ENCODE results near the gene IL1R1.

Gene IL1R1

GRCh38 chr2:102180687-102180999 is 38.1 kb downstream of the IL1R1 start:
- DNase-seq: no peak
- TF ChIP-seq CTCF (IDR thresholded peaks at IDR 0.05): no peak
- H3K27ac Mint-ChIP-seq: no peak overlapping the region
- H3K9me3 Mint-ChIP-seq: no peaks in the 10 kb centered on the region
- H3K4me3 Mint-ChIP-seq: no peak overlapping the region
- no peaks in the 10 kb centered on the region for H3K36me3 Mint-ChIP-seq (ENCODE audit: low read depth)
- H3K4me1 Mint-ChIP-seq: peaks cover 39% of the 10 kb centered on the region
- peaks cover 9% of the 10 kb centered on the region for H3K27me3 Mint-ChIP-seq (ENCODE audit: low read depth, poor library complexity)

GRCh38 chr2:102181376-102181775 is 38.8 kb downstream of the IL1R1 start:
- TF ChIP-seq CTCF (IDR thresholded peaks at IDR 0.05): no peak
- no peak overlapping the region for H3K4me3 Mint-ChIP-seq
- H3K27me3 Mint-ChIP-seq (ENCODE audit: low read depth, poor library complexity): peaks cover 16% of the 10 kb centered on the region
- no peaks in the 10 kb centered on the region for H3K36me3 Mint-ChIP-seq (ENCODE audit: low read depth)
- peaks cover 1% of the 10 kb centered on the region for H3K9me3 Mint-ChIP-seq
- peaks cover 39% of the 10 kb centered on the region for H3K4me1 Mint-ChIP-seq
- DNase-seq: no peak
- H3K27ac Mint-ChIP-seq: no peak overlapping the region

GRCh38 chr2:102181919-102182635 is 39.5 kb downstream of the IL1R1 start:
- no peaks in the 10 kb centered on the region for H3K36me3 Mint-ChIP-seq (ENCODE audit: low read depth)
- DNase-seq: no peak
- H3K27ac Mint-ChIP-seq: peak overlapping the region; percentile 66
- peaks cover 23% of the 10 kb centered on the region for H3K27me3 Mint-ChIP-seq (ENCODE audit: low read depth, poor library complexity)
- H3K4me3 Mint-ChIP-seq: no peak overlapping the region
- peaks cover 39% of the 10 kb centered on the region for H3K4me1 Mint-ChIP-seq
- no peak for TF ChIP-seq CTCF (IDR thresholded peaks at IDR 0.05)
- H3K9me3 Mint-ChIP-seq: peaks cover 6% of the 10 kb centered on the region

GRCh38 chr2:102184018-102184417 is 41.5 kb downstream of the IL1R1 start:
- TF ChIP-seq CTCF (IDR thresholded peaks at IDR 0.05): no peak
- no peak overlapping the region for H3K27ac Mint-ChIP-seq
- H3K4me1 Mint-ChIP-seq: peaks cover 30% of the 10 kb centered on the region
- H3K36me3 Mint-ChIP-seq (ENCODE audit: low read depth): peaks cover 4% of the 10 kb centered on the region
- H3K9me3 Mint-ChIP-seq: peaks cover 16% of the 10 kb centered on the region
- no peak overlapping the region for H3K4me3 Mint-ChIP-seq
- DNase-seq: no peak
- peaks cover 41% of the 10 kb centered on the region for H3K27me3 Mint-ChIP-seq (ENCODE audit: low read depth, poor library complexity)

- Mint-ChIP-seq H3K36me3 (ENCODE audit: low read depth) (peaks cover 4% of the 10 kb centered on the region), H3K4me1 (peaks cover 27% of the 10 kb centered on the region), H3K9me3 (peaks cover 16% of the 10 kb centered on the region), H3K27me3 (ENCODE audit: low read depth, poor library complexity) (peaks cover 43% of the 10 kb centered on the region), H3K4me3 (no peak overlapping the region), H3K27ac (no peak overlapping the region)
- no peak for TF ChIP-seq CTCF (IDR thresholded peaks at IDR 0.05)
- DNase-seq: no peak
Observed at GRCh38 chr2:102184568-102184967, 42.0 kb downstream of the IL1R1 start.

GRCh38 chr2:102185347-102185746 is 42.8 kb downstream of the IL1R1 start:
- DNase-seq: no peak

More at GRCh38 chr2:102185347-102185746, 42.8 kb downstream of the IL1R1 start:
- H3K27ac Mint-ChIP-seq: no peak overlapping the region
- H3K4me3 Mint-ChIP-seq: no peak overlapping the region
- peak; percentile 37 for TF ChIP-seq CTCF (IDR thresholded peaks at IDR 0.05)
- H3K9me3 Mint-ChIP-seq: peaks cover 16% of the 10 kb centered on the region
- H3K36me3 Mint-ChIP-seq (ENCODE audit: low read depth): peaks cover 4% of the 10 kb centered on the region
- peaks cover 45% of the 10 kb centered on the region for H3K27me3 Mint-ChIP-seq (ENCODE audit: low read depth, poor library complexity)
- peaks cover 27% of the 10 kb centered on the region for H3K4me1 Mint-ChIP-seq

All from nephron progenitor cell (in vitro differentiated cells).